NCI-H2227 (cell line): ENCODE data around the gene AP3B1.
A peak's percentile ranks its signal among the peaks of the same experiment; 100 is the strongest.

Experiments used
- DNase-seq: peaks from one replicate; lab custom pipeline; 2025; ENCODE audit not compliant: unreplicated experiment; lab: John Stamatoyannopoulos, UW

Gene AP3B1, protein sequence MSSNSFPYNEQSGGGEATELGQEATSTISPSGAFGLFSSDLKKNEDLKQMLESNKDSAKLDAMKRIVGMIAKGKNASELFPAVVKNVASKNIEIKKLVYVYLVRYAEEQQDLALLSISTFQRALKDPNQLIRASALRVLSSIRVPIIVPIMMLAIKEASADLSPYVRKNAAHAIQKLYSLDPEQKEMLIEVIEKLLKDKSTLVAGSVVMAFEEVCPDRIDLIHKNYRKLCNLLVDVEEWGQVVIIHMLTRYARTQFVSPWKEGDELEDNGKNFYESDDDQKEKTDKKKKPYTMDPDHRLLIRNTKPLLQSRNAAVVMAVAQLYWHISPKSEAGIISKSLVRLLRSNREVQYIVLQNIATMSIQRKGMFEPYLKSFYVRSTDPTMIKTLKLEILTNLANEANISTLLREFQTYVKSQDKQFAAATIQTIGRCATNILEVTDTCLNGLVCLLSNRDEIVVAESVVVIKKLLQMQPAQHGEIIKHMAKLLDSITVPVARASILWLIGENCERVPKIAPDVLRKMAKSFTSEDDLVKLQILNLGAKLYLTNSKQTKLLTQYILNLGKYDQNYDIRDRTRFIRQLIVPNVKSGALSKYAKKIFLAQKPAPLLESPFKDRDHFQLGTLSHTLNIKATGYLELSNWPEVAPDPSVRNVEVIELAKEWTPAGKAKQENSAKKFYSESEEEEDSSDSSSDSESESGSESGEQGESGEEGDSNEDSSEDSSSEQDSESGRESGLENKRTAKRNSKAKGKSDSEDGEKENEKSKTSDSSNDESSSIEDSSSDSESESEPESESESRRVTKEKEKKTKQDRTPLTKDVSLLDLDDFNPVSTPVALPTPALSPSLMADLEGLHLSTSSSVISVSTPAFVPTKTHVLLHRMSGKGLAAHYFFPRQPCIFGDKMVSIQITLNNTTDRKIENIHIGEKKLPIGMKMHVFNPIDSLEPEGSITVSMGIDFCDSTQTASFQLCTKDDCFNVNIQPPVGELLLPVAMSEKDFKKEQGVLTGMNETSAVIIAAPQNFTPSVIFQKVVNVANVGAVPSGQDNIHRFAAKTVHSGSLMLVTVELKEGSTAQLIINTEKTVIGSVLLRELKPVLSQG

GRCh38 chr5:78294248-78295034 is at the start of gene AP3B1:
Gene AP3B1 (minus strand): TSS chr5:78294698. CDS start chr5:78294579, 119 bp downstream.
- peak; percentile 97 for DNase-seq

- DNase-seq: no peak
These were observed 46.9 kb upstream of the AP3B1 start for GRCh38 chr5:78341440-78341839.

- DNase-seq: no peak
These were observed 45.3 kb upstream of the AP3B1 start for GRCh38 chr5:78339617-78340436.

DNA sequence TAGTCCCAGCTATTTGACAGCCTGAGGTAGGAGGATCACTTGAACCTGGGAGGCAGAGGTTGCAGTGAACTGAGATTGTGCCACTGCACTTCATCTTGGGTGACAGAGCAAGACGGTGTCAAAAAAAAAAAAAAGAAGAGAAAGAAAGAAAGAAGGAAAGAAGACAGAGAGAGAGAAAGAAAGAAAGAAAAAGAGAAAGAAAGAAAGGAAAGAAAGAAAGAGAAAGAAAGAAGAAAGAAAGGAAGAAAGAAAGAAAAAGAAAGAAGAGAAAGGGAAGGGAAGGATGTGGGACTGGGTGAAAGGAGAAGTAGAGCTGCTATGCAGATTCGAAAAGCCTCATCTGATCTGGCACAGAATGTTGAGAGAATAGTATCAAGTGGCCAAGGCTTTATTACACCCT is 42.2 kb upstream of the AP3B1 start:
- no peak for DNase-seq

DNA sequence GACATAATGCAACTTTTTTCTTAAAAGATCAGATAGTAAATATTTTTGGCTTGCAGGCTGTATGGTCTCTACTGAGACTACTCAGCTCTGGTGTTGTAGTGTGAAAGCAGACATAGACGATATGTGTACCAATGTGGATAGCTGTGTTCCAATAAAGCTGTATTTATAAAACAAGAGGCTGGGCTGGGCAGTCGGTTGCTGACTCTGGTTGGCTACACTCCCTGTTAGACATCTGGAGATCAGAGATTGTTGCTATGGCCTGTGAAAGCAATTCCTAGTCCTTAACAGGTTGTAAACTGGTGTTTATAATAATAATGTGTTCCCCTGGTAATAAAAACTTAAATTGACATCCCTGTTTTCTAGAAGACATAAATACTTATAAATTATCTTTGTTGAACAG is 41.5 kb upstream of the AP3B1 start:
- DNase-seq: no peak

GRCh38 chr5:78334811-78335210 is 40.3 kb upstream of the AP3B1 start:
- peak; percentile 59 for DNase-seq

GRCh38 chr5:78331523-78332080 is 37.1 kb upstream of the AP3B1 start:
- no peak for DNase-seq

- no peak for DNase-seq
These were observed 34.2 kb upstream of the AP3B1 start for GRCh38 chr5:78328585-78329173.

- DNase-seq: no peak
These were observed 33.4 kb upstream of the AP3B1 start for GRCh38 chr5:78327761-78328510.

- no peak for DNase-seq
These were observed 32.4 kb upstream of the AP3B1 start for GRCh38 chr5:78326930-78327329.

DNA sequence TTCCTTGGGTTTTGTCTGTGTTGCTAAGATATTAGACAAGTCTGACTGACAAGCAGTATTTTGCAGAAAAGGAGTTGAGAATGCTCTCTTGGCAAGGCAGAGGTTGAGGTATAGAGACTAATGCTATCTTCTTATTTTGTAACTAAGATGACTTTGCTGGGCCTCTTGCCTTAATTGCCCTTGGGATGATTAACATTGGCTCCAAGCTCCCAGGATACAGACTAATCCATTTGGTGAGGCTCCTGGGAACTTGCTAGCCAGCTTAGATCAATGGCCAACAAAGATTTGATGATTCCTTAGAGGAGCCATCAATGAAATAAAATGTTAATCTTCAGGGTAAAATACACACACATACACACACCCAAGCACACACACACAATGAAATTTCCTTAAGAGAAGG is 28.7 kb upstream of the AP3B1 start:
- no peak for DNase-seq

- DNase-seq: no peak
These were observed 25.9 kb upstream of the AP3B1 start for GRCh38 chr5:78320401-78320800.

DNA sequence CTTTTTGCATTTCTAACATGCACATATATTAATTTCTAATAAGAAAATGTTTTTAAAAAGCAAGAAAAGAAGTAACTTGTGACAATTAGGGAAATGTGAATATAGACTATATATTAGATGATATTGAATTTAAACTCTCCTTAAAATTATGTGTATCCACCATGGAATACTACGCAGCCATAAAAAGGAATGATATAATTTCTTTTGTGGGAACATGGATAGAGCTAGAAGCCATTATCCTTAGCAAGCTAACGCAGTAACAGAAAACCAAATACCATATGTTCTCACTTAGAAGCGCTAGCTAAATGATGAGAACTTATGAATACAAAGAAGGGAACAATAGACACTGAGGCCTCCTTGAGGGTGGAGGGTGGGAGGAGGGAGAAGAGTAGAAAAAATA is 23.8 kb upstream of the AP3B1 start:
- no peak for DNase-seq

DNA sequence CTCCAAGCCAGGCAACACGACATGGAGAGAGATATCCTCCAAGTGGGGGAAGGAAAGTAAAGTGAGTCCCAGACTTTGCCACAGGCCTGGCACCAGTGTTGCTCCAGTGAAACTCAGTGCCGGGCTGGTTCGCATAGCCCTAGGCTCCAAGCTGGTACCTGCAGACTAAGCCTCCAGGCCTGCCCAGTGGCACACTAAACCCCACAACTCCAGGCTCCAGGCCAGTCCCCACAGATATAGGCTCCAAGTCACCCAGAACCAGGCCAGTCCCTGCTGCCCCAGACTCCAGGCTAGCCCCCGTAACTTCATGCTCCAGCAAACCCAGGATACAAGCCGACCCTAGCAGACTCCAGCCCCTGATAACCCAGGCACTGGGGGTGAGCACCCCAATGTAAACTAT is 23.0 kb upstream of the AP3B1 start:
- DNase-seq: no peak

GRCh38 chr5:78308703-78309102 is 14.2 kb upstream of the AP3B1 start:
- no peak for DNase-seq

GRCh38 chr5:78300464-78301045 is 6.1 kb upstream of the AP3B1 start:
- DNase-seq: no peak

GRCh38 chr5:78295035-78295961 is 800 bp upstream of the AP3B1 start:
- peak; percentile 2 for DNase-seq
